ENCODE results near the gene SLC26A6.

SLC26A6 gene, protein sequence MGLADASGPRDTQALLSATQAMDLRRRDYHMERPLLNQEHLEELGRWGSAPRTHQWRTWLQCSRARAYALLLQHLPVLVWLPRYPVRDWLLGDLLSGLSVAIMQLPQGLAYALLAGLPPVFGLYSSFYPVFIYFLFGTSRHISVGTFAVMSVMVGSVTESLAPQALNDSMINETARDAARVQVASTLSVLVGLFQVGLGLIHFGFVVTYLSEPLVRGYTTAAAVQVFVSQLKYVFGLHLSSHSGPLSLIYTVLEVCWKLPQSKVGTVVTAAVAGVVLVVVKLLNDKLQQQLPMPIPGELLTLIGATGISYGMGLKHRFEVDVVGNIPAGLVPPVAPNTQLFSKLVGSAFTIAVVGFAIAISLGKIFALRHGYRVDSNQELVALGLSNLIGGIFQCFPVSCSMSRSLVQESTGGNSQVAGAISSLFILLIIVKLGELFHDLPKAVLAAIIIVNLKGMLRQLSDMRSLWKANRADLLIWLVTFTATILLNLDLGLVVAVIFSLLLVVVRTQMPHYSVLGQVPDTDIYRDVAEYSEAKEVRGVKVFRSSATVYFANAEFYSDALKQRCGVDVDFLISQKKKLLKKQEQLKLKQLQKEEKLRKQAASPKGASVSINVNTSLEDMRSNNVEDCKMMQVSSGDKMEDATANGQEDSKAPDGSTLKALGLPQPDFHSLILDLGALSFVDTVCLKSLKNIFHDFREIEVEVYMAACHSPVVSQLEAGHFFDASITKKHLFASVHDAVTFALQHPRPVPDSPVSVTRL

DNA sequence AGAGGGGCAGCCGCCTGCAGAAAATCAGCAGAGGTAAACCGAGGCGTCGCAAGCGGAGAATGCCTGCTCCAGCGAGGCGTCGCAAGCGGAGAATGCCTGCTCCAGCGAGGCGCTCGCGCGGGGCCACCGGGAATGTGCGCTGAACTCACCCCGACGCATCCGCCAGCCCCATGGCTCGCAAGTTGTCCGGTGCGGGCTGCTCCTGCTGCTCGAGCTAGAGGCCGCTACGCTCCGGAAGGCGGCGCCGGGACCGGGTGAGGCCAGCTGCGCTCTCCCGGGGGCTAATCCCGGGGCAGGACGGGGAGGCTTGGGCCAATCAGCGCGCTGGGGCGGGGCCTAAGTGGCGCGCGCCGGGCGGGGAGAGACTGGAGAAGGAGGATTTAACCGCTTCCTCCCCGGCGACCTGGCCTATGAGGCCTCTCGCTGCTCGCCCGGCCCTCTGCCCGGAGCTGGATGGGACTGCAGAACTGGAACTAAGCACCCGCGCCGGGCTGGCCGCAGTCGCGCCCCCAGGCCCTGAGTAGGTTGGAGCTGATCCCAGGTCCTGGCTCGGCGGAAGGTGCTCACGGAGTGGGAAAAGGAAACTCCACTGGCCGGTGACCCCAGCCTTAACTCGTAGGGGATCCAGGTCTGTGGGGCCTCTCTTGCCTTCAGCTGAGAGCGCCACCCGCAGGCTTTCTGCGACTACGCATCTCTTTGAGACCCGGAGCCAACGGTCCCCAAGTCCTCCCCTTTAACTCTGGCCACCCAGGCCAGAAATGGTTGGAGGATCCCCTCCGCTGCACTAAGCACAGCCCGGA lies at the start of gene SLC26A6:
Gene SLC26A6 (minus strand): TSS at position 240 of the 800 bp plus-strand sequence. CDS start 68 bp downstream, at position 172.
- peak; percentile 78 to 87 for DNase-seq (ENCODE audit: low read depth in 2 of 2)

GRCh38 chr3:48684480-48685143 lies 49.4 kb upstream of the SLC26A6 start:
- DNase-seq (ENCODE audit: low read depth in 2 of 2) = no peak

GRCh38 chr3:48684054-48684349 lies 48.7 kb upstream of the SLC26A6 start:
- no peak for DNase-seq (ENCODE audit: low read depth in 2 of 2)

- DNase-seq (ENCODE audit: low read depth in 2 of 2) = no peak
Measured at GRCh38 chr3:48682786-48683185, 47.5 kb upstream of the SLC26A6 start.

DNA sequence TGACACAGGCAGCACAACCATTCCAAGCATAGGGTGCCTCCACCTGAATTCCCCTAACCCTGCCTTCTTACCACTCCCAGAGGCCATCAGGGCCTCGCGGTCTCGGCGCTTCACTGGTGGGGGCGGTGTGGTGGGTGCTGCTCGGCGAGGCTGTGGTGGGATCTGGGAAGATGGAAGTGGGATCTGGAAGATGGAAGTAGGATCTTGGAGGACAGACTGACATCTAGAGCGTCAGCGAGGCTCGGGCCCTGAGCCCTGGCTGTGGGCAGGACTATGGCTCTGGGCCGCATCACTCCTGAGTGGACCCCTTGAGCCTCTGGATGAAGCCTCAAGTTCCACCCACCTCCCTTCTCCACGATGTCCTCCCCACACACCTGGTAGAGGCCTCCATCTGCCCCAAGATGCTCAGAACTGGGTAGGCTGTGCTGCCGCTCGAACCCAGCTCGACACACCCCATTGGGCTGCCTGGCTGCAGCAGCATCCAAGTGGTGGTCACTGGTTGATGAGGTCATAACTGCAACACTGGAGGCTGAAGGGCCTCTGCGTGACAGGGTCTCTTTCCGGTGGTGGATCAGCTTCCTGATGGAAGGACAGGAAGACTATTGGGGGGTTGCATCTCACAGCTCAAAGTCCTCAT lies 46.8 kb upstream of the SLC26A6 start:
- no peak for DNase-seq (ENCODE audit: low read depth in 2 of 2)

DNA sequence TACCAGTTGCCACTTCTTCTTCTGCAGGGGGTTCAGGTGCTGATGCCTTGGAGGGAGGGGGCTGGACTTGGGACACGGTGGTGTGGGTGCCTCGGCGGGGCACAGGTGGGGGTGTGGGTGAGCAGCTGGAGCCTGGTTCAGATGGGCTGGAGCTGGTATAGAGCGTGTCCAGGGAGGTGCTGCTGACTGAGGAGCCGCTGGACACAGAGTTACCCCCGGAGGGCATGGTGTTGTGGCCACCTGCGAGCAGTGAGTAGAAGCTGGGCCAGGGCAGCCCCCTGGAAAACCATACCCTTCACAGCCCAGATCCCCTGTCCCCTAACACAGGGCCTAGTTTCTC lies 46.2 kb upstream of the SLC26A6 start:
- DNase-seq (ENCODE audit: low read depth in 2 of 2) = no peak

DNA sequence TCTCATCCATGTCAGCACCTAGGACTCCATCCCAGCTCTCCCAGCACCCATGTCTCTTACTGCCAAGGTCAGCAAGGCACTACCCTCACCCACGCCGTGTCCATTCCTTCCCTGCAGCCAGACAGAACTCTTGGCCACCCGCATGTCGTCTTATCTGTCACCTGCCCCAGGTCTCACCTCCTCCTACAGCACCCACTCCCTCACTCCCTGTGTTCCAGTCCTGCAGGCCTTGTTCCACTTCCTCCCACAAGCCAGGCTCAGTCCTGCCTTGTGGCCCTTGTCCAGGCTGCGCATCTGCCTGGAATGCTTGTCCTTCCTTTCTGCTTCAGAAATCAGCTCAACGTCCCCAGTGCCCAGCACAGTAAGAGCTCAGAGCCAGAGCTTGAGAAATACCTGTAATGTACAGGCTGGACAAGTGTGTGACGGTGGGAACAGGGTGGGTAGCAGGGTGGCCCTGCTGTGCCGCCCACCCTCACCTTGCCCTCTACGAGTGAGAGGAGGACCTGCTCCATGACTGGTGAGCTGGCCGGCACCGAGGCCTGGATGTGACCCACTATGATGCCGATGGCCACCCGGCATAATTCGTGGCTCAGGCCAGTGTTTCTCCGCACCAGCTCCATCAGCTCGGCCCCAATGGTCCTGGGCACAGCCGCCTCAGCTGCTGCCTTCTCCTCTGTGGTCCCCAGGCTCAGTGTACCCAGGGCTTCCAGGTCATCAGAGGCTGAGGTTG lies 45.7 kb upstream of the SLC26A6 start:
- no peak for DNase-seq (ENCODE audit: low read depth in 2 of 2)

DNA sequence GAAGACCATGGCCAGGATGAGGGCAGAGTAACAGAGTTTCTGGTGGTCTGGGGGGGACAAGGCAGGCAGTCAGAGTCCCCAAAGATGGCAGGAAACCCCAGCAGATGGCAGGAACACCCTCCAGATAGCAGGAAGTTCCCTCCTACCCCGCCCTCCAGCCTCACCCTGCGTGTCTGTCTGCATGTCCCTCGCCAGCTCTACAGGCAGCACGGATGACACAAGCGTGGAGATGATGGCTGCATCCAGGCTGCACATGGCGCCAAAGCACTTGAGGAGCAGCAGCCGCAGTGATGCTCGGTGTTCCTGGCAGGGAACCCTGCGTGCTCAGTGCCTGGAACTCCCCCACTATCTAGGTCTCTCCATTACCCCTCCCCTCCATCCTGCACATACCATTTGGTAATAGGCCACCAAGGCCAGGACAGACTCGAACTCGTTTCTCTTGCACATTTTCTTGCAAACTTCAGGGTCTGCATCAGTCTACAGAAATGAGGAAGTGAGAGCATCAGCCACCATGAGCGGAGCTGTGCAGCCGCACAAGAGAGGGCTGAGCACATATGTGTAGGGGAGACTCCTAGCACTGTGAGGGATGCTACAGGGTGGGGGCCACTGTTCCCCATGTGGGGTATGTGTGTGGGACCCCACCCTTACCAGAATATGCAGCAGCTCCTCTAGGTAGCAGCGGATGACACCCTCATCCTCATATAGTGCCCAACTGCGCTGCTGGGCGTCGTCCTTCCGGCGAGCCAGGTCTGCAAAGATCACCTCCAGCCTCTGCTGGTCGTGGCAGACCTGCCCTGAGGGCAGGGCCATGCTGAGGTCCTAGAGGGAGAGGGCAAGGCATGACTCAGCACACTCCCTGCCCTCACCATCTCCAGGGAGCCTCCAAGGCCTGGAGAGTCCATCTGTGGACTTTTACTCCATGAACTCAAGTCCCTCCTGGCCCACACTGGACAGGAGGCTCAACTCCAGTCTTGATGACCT lies 44.4 kb upstream of the SLC26A6 start:
- no peak for DNase-seq (ENCODE audit: low read depth in 2 of 2)

- no peak for DNase-seq (ENCODE audit: low read depth in 2 of 2)
Measured at GRCh38 chr3:48678566-48679380, 43.5 kb upstream of the SLC26A6 start.

GRCh38 chr3:48678056-48678455 lies 42.8 kb upstream of the SLC26A6 start:
- no peak for DNase-seq (ENCODE audit: low read depth in 2 of 2)

GRCh38 chr3:48674505-48674904 lies 39.2 kb upstream of the SLC26A6 start:
- DNase-seq (ENCODE audit: low read depth in 2 of 2) = no peak

GRCh38 chr3:48672522-48672921 lies 37.3 kb upstream of the SLC26A6 start:
- no peak for DNase-seq (ENCODE audit: low read depth in 2 of 2)

DNA sequence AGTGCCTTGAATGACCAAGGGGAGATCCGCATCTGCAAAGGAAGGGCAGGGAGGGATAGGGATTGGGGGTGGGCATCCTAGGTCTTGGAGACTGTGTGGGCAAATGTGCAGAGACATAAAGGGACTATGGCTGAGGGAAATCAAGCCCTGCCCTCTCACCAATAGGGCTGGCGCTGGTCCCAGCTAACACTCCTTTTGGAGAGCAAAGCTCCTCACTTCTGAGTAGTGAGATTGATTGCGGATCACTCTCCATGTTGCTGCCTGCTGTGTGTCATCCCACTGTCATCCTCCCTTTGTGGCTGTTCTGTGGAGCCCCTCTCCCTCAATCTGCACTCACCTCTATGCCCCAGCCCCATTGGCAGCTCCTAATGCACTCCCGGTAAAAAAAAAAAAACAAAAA lies 29.7 kb upstream of the SLC26A6 start:
- DNase-seq (ENCODE audit: low read depth in 2 of 2) = no peak

DNA sequence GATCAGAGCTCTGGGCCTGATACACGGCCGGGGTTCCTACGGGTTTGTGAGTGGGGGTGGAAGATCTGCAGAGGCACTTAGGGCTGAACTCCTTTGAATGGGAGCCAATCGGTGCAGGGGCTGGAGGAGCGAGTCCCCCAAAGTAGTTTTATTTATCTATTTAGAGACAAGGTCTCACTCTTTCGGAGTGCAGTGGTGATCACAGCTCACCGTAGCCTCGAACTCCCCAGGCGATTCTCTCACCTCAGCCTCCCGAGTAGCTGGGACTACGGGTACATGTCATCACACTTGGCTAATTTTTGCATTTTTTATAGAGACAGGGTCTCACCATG lies 29.0 kb upstream of the SLC26A6 start:
- DNase-seq (ENCODE audit: low read depth in 2 of 2) = no peak

GRCh38 chr3:48663489-48664312 lies 28.4 kb upstream of the SLC26A6 start:
- DNase-seq (ENCODE audit: low read depth in 2 of 2) = peak; percentile 58 to 76

DNA sequence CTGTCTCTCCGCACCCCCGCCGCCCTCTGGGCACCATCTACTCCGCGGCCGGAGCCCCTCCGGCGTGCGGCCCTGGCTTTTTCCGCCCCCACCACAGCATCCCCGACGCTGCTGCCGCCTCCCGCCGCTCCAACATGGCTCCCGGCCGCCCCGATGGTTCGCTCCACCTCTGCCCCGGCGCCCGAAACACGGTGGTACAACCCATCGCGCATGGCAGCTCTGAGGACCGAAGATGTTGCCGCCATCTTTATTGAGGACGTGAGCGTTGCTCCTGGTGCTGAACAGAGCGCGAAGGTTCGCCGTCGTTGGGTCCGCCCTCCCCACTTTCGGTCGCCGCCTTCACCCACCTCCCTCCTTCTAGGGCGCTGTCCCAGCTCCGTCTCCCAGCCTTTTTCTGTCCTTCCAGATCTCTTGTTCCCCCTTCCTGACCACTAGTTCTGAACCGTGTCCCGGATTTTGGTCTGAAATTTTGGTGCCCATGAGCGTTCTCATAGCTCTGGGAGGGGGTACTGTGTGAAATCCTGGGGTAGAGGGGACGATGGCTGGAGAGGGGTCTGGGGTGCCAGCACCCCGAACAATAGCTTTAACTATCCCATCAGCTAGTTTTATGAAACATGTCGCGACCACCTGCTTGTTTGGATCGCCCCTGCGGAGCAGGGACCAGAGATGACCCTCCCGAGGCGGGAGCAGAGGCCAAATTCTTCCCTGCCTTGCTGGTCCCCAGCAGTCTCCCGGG lies 27.7 kb upstream of the SLC26A6 start, which contains the start of gene CELSR3:
Gene CELSR3 (minus strand): TSS at position 134 of the 736 bp plus-strand sequence. CDS start 252 bp downstream, outside the sequence.
- peak in 1 of 2 donors; percentile 31 for DNase-seq (ENCODE audit: low read depth in 2 of 2)

DNA sequence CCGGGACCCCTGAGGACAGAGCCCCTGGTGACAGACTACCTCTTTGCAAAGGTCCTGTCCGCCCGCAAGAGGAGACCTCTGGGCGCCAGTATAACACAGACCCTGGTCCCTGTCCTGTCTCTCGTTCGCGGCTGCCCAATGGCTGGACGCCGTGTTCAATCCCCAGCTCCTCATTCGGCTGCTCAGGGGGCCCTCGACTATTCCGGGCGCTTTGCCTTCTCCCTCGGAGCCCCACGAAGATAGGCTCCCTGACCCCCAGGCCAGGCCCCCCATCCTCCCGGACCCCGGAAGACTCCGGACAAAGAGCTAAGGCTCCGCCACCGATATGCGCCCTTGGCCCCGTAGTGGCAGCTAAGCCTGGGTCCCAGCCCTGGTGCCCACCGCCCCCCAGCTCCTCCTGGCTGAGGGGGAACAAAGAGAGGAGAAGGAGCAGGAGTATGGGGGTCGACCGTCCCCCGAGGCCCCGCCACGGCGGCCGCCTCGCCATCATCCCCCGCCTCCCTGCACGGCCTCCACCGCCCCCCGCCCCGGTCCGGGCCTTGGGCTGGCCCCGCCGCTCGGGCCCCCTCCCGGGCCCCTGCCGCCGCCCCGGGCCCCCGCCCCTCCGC lies 27.0 kb upstream of the SLC26A6 start:
- no peak for DNase-seq (ENCODE audit: low read depth in 2 of 2)

Data from activated CD8-positive, alpha-beta memory T cell treated with anti-CD3 and anti-CD28 coated beads for 4 hours (primary cell).